GM21786 (cell line): ENCODE data around the gene IGFBP4.

Experiments used
- ATAC-seq: cut with Tn5 transposase; IDR thresholded peaks from one replicate; pipeline ENCODE4 v1.9.1; 2021; ENCODE audit not compliant: unreplicated experiment

Gene IGFBP4

DNA sequence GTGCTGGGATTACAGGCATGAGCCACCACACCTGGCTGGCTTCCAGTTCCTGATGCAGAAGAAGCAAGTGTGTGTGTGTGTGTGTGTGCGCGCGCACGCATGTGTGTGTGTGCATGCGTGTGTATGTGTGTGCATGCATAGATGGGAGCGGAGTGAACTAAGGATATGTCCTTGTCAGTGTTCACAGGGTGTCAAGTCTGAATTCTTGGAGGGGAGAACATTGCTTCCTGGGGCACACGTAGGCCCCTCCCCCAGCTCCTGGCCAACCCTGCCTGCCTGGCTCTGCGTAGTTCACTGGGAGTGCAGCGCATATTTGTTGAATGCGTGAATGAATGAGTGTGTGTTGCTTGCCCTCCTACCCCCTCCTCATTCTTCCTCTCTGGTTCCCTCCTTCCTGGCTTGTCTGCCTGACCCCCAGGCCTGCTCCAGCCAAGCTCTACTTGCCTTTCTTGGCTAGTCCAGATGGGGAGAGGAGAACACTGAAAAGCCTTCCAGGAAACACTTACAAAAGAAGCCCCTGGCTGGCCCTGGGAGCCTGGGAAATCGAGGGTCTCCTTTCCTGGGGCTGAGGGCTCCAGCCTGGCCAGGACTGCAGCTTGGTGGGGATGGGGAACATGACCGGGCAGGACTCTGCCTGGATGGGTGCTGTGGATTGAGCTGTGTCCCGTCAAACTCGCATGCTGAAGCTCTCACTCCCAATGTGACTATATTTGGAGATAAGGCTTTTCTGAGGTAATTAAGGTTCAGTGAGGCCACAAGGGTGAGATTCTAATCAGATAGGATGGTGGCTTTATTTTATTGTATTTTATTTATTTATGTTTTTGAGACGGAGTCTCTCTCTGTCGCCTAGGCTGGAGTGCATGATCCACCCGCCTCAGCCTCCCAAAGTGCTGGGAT lies 27.9 kb downstream of the IGFBP4 start:
- ATAC-seq, result no peak

GRCh38 chr17:40471846-40472732 lies 28.8 kb downstream of the IGFBP4 start:
- no peak for ATAC-seq

DNA sequence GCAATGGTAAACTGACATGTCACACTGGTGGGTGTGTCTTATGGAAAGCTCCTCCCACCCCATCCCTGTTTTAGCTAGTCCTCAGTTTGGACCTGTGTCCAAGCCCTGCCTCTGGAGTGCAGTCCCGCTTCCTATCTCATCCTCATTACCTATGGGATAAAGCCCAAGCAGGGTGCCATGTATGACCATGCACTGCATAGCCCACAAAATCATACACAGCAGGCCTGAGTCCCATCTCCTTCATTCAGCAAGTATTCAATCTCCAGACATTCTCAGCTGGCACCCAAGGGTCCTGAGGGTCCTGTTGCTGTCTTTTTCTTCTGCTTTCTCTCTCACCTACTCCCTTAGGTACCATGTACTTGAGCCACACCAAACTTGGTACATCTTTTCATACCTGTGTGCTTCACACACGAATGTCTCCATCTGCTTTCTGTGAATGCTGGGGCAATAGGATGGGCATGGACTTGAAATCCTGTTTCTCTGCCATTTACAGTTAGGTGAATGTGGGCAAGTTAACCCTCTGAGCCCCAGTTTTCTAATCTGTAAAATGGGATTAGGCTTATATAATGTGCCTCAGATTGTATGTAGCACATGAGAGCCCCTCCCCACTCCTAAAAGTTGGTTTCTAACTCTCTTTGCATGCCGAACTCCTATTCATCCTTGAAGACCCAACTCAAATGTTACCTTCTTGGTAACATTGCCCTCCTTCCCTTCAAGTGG lies 29.6 kb downstream of the IGFBP4 start:
- ATAC-seq, result no peak

DNA sequence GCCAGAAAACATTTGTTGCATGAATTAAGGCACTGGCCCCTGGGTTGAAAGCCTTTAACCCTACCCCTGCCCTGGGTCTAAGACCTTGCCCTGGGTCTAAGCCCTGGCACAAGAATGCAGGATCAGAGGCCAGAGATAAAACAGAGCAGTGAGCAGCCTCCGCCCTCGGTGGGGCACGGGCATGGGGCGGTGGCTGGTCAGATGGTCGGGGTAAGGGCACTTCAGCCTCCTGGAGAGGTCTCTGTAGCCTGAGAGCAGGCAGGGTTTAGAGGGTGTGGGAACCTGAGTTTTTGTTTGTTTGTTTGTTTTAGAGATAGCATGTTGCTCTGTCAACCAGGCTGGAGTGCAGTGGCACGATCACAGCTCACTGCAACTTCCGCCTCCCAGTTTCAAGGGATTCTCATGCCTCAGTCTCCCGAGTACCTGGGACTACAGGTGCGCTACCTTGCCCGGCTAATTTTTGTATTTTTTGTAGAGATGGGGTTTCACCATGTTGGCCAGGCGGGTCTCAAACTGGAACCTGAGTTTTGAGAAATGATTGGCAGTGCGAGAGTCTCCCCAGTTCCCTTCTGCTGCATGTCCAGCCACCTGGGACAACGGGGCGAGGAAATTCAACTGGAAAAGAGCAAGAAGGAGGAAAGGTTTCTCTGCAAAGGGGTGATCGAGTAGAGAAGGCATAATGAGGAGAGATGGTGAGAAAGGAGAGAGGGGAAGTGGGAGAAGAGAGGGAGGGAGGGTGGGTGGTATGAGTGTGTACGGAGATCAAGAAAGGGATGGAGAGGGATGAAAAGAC lies 30.5 kb downstream of the IGFBP4 start:
- ATAC-seq, result no peak

GRCh38 chr17:40474419-40475002 lies 31.3 kb downstream of the IGFBP4 start:
- no peak for ATAC-seq

- ATAC-seq, result no peak
Observed at GRCh38 chr17:40475234-40475908, 32.1 kb downstream of the IGFBP4 start.

DNA sequence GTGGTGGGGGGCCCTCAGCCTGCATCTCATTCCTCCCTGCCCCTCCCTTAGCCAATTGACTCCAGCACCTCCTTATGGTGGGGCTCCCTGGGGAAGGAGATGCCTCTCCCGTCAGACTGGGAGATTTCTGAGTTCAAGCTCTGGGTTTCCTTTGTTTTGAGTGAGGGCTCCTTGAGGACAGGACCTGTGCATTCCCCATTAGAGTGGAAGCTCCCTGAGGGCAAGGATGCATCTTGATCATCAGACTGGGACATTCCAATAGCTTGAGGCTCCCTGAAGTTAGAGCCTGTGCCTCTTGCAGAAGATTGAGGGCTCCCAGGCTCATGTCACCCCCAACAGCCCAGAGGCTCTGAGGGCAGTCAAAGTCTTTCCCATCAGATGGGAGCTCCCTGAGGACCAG lies 34.5 kb downstream of the IGFBP4 start:
- ATAC-seq, result no peak

DNA sequence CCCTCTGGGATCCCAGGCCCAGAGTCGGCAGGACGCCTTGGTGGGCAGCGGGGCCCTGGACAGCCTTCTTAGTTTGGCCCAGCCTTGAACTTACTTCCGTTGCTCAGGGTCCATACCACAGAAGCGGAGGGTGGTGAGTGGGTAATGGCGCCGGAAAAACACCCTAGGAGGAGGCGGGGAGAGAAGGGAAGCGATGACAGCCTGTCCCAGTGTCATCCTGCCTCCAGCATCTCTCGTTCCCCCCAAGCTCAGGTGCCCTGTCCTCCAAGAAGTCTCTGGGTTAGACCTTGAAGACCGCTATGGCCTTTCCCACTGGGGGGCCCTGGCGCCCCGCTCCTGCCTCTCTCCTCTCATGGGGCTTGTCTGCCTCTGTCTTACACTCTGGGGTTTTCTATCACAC lies 35.2 kb downstream of the IGFBP4 start:
- no peak for ATAC-seq

DNA sequence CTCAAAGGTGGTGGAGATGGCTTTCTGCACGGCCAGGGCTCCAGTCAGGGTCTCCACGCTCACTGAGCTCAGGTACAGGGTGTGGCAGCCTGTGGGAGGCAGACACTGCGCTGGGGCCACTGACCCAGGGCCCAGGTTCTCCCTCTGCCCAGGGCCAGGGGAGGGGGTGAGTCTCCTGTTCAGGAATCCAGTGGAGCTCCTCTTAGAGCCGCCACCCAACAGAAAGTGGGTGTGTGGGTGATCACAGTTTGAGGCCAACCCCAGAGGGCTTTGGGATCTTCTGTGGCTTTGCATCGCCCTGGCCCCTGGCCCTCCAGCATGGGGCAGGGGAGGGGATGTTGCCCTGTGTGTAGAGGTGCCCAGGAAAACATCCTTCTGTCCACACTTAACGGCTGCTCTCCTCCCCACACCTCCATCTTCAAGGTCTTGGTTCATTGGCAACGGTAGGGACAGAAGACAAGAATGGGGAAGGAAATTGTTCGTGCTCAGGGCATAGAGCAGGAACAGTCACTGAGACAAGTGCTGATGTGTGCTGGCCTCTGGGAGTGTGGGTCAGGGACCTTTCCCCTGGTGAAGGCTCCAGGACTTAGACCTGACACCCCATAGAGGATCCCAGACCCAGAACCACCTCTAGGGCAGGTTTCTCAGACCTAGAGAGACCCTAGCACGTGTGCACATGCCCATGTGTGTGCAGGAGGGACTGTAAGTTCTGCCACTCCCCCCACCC lies 36.7 kb downstream of the IGFBP4 start:
- no peak for ATAC-seq

- no peak for ATAC-seq
Observed at GRCh38 chr17:40480501-40481003, 37.3 kb downstream of the IGFBP4 start.

GRCh38 chr17:40481106-40481505 lies 37.9 kb downstream of the IGFBP4 start:
- no peak for ATAC-seq

GRCh38 chr17:40482722-40483121 lies 39.5 kb downstream of the IGFBP4 start:
- no peak for ATAC-seq

DNA sequence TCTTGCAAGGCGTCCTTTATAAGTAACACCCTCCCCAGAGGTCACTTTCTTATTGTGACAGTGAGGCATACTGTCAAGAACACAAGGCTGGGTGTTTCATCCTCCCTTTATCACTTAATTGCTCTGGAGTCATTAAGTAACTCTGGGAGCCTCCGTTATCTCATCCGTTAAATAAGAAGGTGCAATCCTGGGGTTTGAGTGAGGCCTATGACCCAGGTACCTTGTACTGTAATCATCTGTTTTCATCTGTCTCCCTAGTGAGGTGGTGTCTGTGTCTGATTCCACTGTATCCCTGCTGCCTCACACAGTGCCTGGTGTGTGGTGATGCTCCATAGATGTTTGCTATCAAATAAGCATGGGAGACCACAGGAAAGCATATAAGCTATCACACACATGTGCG lies 40.4 kb downstream of the IGFBP4 start:
- ATAC-seq, result no peak

GRCh38 chr17:40484285-40484972 lies 41.2 kb downstream of the IGFBP4 start:
- no peak for ATAC-seq

DNA sequence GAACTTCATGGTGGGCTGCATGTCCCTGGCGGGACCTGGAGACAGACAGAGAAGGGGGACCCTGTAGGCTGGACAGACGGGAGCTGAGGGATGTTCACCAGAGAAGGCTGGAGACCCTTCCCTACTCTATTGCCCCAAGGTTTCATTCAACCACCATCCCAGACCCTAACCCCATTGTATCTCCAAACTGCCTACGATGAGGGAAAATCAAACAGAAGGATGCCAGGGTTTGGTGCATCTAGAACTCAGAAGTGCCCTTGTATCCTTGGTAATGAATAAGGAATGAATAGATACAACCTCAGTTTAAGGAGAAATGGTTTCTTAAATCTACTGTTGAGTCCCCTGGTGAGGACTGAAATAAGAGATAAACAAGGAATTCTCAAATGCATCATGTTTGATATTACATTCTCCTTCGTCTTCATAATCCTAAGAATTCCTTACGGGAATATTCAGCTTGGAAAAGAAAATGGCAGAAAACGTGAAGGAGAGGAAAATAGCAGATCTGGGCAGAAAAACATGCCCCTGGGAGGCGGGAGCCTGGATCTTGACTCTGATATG lies 41.8 kb downstream of the IGFBP4 start:
- no peak for ATAC-seq

GRCh38 chr17:40485851-40486521 lies 42.7 kb downstream of the IGFBP4 start:
- no peak for ATAC-seq
